ENCODE results near the gene PI4KA.

GRCh38 chr22:20764729-20765128, 93.9 kb downstream of the PI4KA start:
- TF ChIP-seq POLR2A (IDR thresholded peaks at IDR 0.05) (no peak), CTCF (IDR thresholded peaks at IDR 0.05) (no peak), POLR2AphosphoS5 (IDR thresholded peaks at IDR 0.05) (no peak)

All from prostate gland (tissue), 2 donors.